ENCODE measurements around the gene SYNDIG1. TPM values are rescaled to one million over a fixed set of nuclear protein-coding genes. Genes with fewer than 3 reads are reported as not detected.

SYNDIG1 gene
- total RNA-seq, 1 experiment from 2014 or later: not detected

- no peak for TF ChIP-seq CTCF (IDR thresholded peaks at IDR 0.05; ENCODE audit: unreplicated experiment)
- H3K27me3 Mint-ChIP-seq (ENCODE audit: unreplicated experiment): peaks cover 8% of the 10 kb centered on the region
- H3K4me1 Mint-ChIP-seq (ENCODE audit: low read depth, unreplicated experiment): no peaks in the 10 kb centered on the region
- CTCF ChIA-PET: no interaction called here
- H3K4me3 Mint-ChIP-seq (ENCODE audit: low read depth, unreplicated experiment): no peak overlapping the region
- H3K9me3 Mint-ChIP-seq (ENCODE audit: low read depth, unreplicated experiment): no peaks in the 10 kb centered on the region
- DNase-seq: no peak
- no peaks in the 10 kb centered on the region for H3K36me3 Mint-ChIP-seq (ENCODE audit: insufficient read depth, unreplicated experiment)
- BruUV-seq (replicated peaks): no TSS peak
- no peak overlapping the region for H3K27ac Mint-ChIP-seq (ENCODE audit: unreplicated experiment)
- intact Hi-C loops (cut with micrococcal nuclease; ENCODE audit: unreplicated experiment): no loop called here
Measured at GRCh38 chr20:24521032-24521431, 51.6 kb downstream of the SYNDIG1 start.

- Mint-ChIP-seq H3K36me3 (ENCODE audit: insufficient read depth, unreplicated experiment) (no peaks in the 10 kb centered on the region), H3K27ac (ENCODE audit: unreplicated experiment) (no peak overlapping the region), H3K9me3 (ENCODE audit: low read depth, unreplicated experiment) (no peaks in the 10 kb centered on the region), H3K27me3 (ENCODE audit: unreplicated experiment) (peaks cover 19% of the 10 kb centered on the region), H3K4me1 (ENCODE audit: low read depth, unreplicated experiment) (no peaks in the 10 kb centered on the region), H3K4me3 (ENCODE audit: low read depth, unreplicated experiment) (no peak overlapping the region)
- DNase-seq: no peak
- BruUV-seq (replicated peaks): no TSS peak
- intact Hi-C loops (cut with micrococcal nuclease; ENCODE audit: unreplicated experiment): no loop called here
- no peak for TF ChIP-seq CTCF (IDR thresholded peaks at IDR 0.05; ENCODE audit: unreplicated experiment)
- CTCF ChIA-PET: no interaction called here
Measured at GRCh38 chr20:24522452-24523330, 53.3 kb downstream of the SYNDIG1 start.

GRCh38 chr20:24523661-24524060 is 54.2 kb downstream of the SYNDIG1 start:
- H3K36me3 Mint-ChIP-seq (ENCODE audit: insufficient read depth, unreplicated experiment): no peaks in the 10 kb centered on the region
- H3K27me3 Mint-ChIP-seq (ENCODE audit: unreplicated experiment): peaks cover 22% of the 10 kb centered on the region
- no peak for DNase-seq
- no peak overlapping the region for H3K4me3 Mint-ChIP-seq (ENCODE audit: low read depth, unreplicated experiment)
- TF ChIP-seq CTCF (IDR thresholded peaks at IDR 0.05; ENCODE audit: unreplicated experiment): no peak
- intact Hi-C loops (cut with micrococcal nuclease; ENCODE audit: unreplicated experiment): no loop called here
- BruUV-seq (replicated peaks): no TSS peak
- H3K4me1 Mint-ChIP-seq (ENCODE audit: low read depth, unreplicated experiment): no peaks in the 10 kb centered on the region
- H3K27ac Mint-ChIP-seq (ENCODE audit: unreplicated experiment): no peak overlapping the region
- CTCF ChIA-PET: no interaction called here
- H3K9me3 Mint-ChIP-seq (ENCODE audit: low read depth, unreplicated experiment): no peaks in the 10 kb centered on the region

- Mint-ChIP-seq H3K4me1 (ENCODE audit: low read depth, unreplicated experiment) (no peaks in the 10 kb centered on the region), H3K27me3 (ENCODE audit: unreplicated experiment) (peaks cover 13% of the 10 kb centered on the region), H3K9me3 (ENCODE audit: low read depth, unreplicated experiment) (no peaks in the 10 kb centered on the region), H3K36me3 (ENCODE audit: insufficient read depth, unreplicated experiment) (no peaks in the 10 kb centered on the region), H3K4me3 (ENCODE audit: low read depth, unreplicated experiment) (no peak overlapping the region), H3K27ac (ENCODE audit: unreplicated experiment) (no peak overlapping the region)
- TF ChIP-seq CTCF (IDR thresholded peaks at IDR 0.05; ENCODE audit: unreplicated experiment): no peak
- CTCF ChIA-PET: no interaction called here
- no TSS peak for BruUV-seq (replicated peaks)
- DNase-seq: no peak
- intact Hi-C loops (cut with micrococcal nuclease; ENCODE audit: unreplicated experiment): no loop called here
Measured at GRCh38 chr20:24528583-24529368, 59.3 kb downstream of the SYNDIG1 start.
